Fibroblast of skin of left biceps (primary cell): ENCODE results near the gene ABHD14A.
"Not testable (repeated sequence)": the region's sequence is repeated elsewhere in the genome, so short reads cannot be mapped to it uniquely, and the experiment has no call there.

Source experiments
- DNase-seq, 2 experiments: peaks; one replicate each; pipeline ENCODE4 v3.0.0-alpha.2; 2013; ENCODE audit warnings: low read depth in 2 of 2

ABHD14A gene

GRCh38 chr3:51974277-51974962 lies 444 bp upstream of the ABHD14A start:
- no peak for DNase-seq

DNA sequence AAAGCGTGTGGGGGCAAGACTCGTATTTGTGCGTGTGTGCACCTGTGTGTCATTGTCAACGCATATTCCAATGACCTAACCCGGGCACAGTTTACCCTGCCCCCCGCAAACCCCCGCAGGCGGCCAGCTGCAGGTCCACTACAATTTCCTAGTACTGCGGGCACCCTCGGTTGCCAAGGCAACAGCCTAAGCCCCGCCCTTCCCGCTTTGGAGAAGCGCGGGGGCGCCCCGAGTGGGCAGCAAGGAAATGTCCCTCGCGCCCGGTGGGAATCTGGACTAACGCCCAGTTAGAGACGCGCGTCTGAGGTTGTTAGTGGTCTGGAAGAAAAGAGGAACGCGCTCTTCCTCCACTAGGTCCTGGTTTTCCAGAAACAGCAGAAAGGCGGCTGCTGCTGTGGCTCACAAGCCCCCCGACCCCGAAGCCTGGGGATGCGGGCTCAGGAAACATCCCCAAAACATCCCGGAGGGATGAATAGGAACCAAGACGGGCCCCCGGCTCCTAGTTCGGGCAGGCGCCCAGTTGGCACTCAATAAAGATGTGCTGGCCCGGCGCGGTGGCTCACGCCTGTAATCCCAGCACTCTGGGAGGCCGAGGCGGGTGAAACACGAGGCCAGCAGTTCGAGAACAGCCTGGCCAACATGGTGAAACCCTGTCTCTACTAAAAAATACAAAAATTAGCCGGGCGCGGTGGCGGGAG lies 1.1 kb downstream of the ABHD14A start:
- DNase-seq: no peak

DNA sequence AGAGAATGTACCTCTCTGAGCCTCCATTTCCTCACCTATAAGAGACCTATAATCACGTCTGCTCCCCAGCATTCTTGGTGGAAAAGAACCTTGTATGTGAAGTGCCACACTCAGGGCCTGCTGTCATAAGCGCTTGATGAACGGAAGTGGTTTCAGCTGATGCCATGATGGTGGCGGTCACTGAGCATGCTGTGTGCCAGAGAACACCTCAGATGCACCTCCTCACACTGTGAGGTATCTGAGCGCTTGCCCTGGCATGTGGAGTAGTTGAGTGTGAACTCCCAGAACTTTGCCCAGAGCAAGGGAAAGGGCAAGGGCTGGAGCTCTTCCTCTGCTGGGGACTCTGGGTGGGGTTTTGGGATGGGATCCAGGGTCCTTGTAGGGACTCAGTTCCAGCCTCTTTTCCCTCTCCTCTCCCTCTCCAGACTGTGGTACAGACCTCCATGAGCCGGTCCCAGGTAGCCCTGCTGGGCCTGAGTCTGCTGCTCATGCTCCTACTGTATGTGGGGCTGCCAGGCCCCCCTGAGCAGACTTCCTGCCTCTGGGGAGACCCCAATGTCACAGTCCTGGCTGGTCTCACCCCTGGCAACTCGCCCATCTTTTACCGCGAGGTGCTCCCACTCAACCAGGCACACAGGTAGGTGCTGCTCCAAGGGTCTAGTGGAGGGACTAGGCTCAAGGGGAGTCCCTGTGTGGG lies 2.7 kb downstream of the ABHD14A start:
- DNase-seq: no peak

GRCh38 chr3:51978143-51978502 lies 3.3 kb downstream of the ABHD14A start:
- DNase-seq: no peak

DNA sequence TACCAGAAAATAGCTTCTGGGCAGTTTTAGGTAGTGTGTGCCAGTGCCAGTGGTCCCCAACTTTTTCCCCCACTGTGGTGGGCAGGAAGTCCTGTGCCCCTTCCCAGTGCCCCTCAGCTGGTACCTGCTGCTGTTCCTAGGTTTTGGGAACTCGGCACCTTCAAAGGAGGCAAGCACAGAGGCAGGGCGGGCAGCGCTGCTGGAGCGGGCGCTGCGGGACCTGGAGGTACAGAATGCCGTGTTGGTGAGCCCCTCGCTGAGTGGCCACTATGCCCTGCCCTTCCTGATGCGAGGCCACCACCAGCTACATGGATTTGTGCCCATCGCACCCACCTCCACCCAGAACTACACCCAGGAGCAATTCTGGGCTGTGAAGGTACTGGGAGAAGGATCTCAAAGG lies 5.4 kb downstream of the ABHD14A start:
- no peak for DNase-seq

GRCh38 chr3:51982352-51982837 lies 7.5 kb downstream of the ABHD14A start:
- DNase-seq: no peak

- DNase-seq: no peak
These were observed 8.1 kb downstream of the ABHD14A start, which contains the start of gene ACY1 for GRCh38 chr3:51982838-51983577. Gene ACY1 (plus strand): TSS chr3:51983535. CDS start chr3:51984065, 530 bp downstream.

- DNase-seq: no peak
These were observed 8.9 kb downstream of the ABHD14A start for GRCh38 chr3:51983578-51984268.

DNA sequence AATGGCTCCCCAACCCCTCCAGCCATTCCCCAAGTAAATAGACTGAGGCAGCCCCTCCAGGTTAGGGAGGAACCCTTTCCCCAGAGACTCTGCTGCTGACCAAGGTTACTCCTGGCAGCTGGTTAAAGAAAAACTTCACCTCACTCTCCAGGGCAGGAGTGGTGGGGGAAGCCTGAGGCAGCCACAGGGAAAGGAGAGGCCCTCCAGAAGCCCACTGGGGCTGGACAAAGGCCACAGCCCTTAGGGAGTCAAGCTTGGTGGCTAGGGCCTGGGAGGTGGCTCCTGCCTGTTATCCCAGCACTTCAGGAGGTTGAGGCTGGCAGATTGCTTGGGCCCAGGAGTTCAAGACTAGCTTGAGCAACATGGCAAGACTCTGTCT lies 9.4 kb downstream of the ABHD14A start:
- DNase-seq: no peak

DNA sequence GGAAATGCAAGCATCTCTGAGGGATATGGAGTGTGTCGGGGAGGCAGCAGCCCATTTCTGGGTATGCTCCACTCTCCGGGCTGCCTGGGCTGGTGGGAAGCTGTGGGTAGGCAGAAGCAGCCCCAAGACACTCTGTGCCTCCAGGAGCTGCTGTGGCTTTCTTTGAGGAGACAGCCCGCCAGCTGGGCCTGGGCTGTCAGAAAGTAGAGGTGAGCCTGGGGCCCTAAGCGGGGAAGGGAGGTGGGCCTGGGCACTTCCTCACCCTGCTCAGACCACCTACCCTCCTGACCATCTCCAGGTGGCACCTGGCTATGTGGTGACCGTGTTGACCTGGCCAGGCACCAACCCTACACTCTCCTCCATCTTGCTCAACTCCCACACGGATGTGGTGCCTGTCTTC lies 10.2 kb downstream of the ABHD14A start:
- DNase-seq: no peak

- no peak for DNase-seq
These were observed 11.4 kb downstream of the ABHD14A start for GRCh38 chr3:51986010-51986947.

DNA sequence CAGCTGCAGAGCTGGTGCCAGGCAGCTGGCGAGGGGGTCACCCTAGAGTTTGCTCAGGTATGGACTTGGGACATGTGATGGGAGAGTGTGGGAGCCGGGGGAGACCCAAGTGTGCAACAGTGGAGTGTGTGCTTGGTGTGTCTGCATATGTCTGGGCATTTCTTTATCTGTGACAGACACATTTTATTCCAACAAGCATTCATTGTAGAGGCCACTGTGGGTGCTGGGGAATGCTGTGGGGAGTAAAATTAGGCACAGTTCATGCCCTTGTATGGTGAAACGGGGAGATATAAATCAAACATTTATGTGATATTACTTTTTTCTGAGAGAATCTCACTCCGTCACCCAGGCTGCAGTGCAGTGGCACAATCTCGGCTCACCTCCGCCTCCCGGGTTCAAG lies 12.7 kb downstream of the ABHD14A start:
- no peak for DNase-seq

DNA sequence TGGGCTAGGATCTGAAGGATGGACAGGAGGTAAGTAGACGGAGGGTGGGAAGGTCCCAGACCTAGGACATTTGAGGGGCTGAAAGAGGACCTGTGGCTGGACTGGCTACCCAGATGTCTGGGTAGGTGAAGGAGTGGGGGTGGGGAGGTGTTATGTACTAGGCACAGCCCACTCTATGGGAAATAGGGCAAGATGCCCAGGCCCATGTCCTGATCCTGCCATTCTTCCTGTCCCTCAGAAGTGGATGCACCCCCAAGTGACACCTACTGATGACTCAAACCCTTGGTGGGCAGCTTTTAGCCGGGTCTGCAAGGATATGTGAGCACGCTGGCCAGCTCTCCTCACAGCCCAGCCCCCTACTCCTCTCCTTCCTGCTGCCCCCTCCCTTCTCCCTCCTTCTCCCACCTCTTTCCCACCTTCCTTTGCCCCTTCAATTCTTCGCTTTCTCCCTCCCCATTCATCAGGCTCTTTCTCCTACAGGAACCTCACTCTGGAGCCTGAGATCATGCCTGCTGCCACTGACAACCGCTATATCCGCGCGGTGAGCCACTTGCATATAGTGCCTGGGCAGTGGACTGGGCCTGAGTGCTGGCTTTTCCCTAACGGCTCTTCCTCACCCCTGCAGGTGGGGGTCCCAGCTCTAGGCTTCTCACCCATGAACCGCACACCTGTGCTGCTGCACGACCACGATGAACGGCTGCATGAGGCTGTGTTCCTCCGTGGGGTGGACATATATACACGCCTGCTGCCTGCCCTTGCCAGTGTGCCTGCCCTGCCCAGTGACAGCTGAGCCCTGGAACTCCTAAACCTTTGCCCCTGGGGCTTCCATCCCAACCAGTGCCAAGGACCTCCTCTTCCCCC lies 13.7 kb downstream of the ABHD14A start:
- DNase-seq: no peak

- DNase-seq: not testable (repeated sequence)
These were observed 15.7 kb downstream of the ABHD14A start for GRCh38 chr3:51990501-51990971.

- no peak for DNase-seq
These were observed 17.3 kb downstream of the ABHD14A start for GRCh38 chr3:51992017-51992682.

GRCh38 chr3:51993657-51994056 lies 18.8 kb downstream of the ABHD14A start:
- DNase-seq: not testable (repeated sequence)

DNA sequence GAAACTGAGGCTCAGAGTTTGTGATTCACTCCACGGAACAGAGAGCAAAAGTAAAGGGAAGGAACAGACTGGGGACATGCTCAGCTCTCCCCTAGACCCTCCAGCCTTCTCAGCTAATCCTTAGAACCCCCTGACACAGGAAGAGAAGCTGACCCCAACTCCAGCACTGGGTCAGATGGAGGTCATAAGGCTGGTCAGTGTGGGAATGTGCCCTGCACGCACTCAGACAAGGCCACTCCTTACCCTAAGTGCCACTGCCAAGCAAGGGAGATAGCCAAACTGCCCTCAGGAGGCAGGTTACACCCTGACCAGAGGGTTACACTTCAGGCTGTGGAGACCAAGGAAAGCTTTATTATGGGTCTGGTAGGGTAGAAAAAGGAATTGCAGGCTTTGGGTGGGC lies 19.7 kb downstream of the ABHD14A start:
- DNase-seq: no peak

- DNase-seq: peak; percentile 87 to 88
These were observed 20.7 kb downstream of the ABHD14A start, which contains the start of gene RPL29 for GRCh38 chr3:51995346-51996163. Gene RPL29 (minus strand): TSS chr3:51995895. CDS start chr3:51995461, 434 bp downstream.
